AG08396 (cell line): ENCODE data around the gene ZNF90.
"Not testable (repeated sequence)": the region's sequence is repeated elsewhere in the genome, so short reads cannot be mapped to it uniquely, and the experiment has no call there.

Experiments used
- DNase-seq: peaks from one replicate; pipeline ENCODE4 v3.0.0; 2012; ENCODE audit warnings: low spot score, mixed read lengths

The ZNF90 gene

DNA sequence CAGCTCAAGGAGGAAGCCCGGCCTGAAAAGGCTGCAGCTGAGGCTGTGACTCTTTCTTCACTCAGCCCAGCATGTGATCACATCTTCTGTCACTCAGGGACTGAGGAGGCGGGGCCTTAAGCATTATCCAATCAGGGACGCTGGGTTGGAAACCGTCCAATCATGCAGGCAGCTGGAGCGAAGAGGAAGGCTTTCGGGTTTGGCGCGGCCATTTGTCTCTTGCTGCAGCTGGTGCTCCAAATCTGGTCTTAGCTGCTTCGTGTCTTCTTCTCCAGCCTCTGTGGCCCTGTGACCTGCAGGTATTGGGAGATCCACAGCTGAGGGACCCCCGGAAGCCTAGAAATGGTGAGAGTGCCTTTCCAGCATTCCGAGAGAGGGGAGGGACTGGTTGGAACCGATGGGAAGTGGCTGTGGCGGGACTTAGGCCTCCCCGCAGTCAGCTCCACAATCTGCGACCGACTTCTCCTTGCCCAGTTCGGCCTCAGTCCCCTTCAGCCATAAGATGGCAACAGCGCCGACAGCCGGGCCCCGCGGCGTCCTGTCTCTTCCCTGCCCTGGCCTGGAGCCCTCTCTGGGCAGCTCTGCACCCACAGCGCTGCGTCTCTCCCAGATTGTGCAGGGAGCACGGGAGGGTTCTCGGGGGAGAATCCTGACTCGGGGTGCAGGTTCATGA, at the start of gene ZNF90:
ZNF90 (plus strand) TSS at position 210 of the 673 bp plus-strand sequence; CDS start at position 343, 133 bp downstream.
- DNase-seq = peak; percentile 90

GRCh38 chr19:20028611-20029010, 49.2 kb upstream of the ZNF90 start:
- DNase-seq = no peak

DNA sequence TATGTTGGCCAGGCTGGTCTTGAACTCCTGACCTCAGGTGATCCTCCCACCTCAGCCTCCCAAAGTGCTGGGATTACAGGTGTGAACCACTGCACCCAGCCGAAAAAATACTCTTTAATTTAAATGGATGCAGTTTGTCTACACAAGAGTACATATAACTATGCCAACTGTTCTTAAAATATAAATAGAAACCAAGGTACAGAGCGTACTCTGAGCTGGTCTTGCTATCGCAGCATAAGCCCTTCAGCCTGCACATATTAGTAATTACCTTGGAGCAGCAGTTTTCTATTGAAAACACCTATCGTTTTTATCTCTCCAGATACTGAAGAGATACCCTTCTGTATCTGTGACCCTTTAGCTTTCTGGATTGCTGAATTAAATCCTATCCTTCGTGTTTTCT, 41.9 kb upstream of the ZNF90 start:
- no peak for DNase-seq

GRCh38 chr19:20038358-20039202, 39.2 kb upstream of the ZNF90 start:
- no peak for DNase-seq

DNA sequence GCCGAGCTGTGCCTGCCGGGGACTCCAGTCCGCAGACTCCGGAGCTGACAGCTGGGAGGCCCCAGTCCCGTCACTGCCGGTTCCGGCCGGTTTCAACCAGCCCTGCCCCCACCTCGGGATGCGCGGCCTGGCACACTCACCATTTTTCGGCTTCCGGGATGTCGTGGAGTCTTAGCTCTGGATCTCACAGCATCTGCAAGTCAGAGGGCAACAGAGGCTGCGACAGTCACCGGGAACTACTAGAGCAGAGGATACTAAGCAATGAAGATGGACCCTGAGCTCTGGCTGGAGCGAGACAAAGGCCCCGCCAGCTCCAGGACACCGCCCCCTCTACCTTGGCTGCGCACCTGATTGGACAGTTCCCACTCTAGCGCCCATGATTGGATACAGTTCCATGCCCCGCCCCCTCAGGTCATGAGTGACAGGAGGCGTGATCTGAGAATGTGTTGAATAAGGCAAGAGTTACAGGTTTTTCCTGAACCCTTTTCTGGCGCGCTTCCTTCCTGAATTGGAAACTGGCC, 38.5 kb upstream of the ZNF90 start, which contains the start of gene ZNF682:
ZNF682 (minus strand) TSS at position 303 of the 521 bp plus-strand sequence; CDS start at position 143, 160 bp downstream.
- peak; percentile 97 for DNase-seq

DNA sequence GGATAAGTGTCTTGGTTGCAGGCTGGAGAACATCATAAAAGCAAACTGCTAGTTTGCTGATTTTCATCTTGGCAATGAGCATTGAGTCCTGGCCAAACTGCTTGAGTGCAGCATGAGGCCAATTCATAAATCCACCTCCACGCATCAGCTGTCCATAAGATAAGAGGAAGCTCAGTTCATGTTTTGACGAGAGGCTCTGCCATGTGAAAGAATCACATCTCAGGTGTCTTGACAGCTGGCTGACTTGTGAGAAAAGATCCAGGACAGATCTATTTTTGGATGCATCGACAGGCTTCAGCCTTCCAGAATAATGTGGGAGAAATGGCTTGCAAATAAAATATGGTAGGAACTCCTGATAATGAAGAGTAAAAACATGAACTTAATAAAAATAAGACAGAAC, 33.1 kb upstream of the ZNF90 start:
- DNase-seq = no peak

DNA sequence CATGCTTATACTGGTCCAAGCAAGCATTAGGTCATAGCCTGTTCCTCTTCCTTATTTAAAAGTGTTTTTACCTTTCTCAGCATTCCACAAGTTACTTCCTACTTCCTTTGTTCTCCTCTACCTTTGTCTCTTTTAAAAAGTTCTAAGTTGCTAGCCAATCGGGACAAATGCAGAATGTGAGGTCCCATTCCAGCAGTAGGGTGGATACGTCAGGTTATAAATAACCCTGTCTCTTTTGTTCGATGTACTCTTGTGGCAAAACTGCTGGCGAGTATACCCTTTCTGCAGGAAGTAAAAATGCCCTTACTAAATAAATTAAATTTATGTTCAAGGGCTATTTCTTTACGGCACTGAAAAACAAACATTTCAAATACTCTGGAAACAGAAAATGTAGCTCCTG, 32.1 kb upstream of the ZNF90 start:
- not testable (repeated sequence) for DNase-seq

DNA sequence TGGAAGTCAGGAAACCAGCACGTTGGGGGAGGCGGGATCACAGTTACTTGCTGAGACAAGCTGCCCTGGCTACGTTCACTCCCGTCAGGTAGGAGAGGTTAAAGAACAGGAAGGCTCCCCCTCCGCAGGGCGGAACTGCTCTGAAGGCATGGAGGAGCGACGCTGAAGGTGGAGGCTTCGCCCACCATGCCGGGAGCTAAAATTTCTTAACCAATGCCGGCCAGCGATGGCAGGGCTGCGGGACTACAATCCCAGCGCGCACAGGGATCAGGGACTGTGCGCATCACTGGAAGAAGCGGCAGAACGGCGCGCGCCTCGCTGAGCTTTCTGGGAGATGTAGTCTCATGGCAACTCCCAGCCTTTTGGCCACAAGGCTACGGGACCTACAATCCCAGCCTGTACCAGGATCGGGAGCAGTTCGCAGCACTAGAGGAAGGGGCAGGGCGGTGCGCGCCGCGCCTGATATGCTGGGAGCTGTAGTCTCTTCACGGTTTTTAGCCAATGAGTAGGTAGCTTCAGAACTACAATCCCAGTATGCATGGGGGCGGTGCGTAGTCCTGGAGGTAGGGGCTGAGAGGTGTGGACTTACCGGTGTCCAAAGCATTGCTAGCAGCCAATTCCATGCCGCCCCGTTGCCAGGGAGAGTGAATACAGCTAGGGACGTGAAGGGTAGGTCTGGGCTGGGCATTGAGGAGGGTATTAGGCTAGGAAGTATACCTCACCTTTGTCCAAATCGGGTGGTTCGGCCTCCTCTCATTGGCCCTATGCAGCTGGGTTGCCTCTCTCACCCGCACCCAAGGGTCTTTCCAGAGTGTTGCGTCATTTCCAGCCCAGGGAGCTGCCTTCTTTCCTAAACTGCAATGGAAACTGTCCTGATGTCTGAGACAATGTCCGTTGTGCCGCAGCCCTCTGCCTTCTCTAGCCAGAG, 25.7 kb upstream of the ZNF90 start:
- DNase-seq = peak; percentile 86

GRCh38 chr19:20058738-20059137, 19.1 kb upstream of the ZNF90 start:
- not testable (repeated sequence) for DNase-seq

- no peak for DNase-seq
These were observed 17.5 kb upstream of the ZNF90 start for GRCh38 chr19:20060282-20060681.

DNA sequence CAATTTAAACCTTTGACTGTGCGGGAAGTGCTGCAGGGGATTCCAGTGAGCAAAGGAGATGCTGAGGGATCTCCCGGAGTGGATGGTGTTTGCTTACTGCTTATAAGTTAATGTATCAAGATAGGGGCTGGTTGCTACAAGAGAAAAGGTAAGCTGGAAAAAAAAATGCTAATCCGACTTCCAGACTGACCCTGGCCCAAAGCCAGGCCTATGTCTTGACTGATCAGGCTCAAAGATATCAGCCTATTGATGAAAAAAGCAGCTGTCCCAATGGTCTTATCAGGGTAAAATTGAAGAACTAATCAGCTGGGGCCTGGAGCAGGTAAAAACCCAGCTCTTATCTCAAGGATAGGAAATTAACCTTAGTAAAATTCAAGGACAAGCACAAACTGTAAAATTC, 10.9 kb upstream of the ZNF90 start:
- no peak for DNase-seq

DNA sequence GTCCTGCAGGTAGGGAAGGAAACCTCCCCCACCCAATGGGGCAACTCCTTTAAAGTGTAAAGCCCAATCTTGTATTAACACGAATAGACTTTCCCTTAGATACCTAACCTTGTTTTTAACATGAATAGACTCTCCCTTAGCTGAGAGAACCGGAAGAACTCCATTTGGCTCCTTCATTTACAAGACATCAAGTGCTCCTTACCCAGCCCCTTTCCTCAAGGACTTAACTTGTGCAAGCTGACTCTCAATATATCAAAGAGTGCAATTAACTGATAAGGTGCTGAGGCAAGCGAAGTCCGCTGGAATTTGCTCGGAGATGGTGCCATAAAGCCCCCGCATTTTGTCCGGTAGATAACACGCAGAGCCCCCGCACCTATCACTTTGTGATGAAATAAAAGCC, 9.9 kb upstream of the ZNF90 start:
- no peak for DNase-seq

DNA sequence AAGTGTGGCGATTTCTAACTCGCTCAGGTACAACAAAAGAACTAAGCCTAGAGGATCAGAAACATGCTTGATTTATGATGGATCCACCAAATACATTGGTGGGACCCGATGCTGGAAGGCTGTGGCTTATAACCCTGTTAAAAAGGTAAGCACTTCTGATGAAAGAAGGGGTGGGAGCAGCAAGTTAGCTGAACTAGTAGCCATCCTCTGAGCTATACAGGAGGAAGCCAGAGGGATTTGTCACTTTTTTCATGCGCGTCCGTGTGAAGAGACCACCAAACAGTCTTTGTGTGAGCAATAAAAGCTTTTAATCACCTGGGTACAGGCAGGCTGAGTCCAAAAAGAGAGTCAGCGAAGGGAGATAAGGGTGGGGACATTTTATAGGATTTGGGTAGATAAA, 9.2 kb upstream of the ZNF90 start:
- not testable (repeated sequence) for DNase-seq

- no peak for DNase-seq
These were observed 7.1 kb upstream of the ZNF90 start for GRCh38 chr19:20070691-20071090.

- DNase-seq = no peak
These were observed 4.9 kb upstream of the ZNF90 start for GRCh38 chr19:20072936-20073335.

DNA sequence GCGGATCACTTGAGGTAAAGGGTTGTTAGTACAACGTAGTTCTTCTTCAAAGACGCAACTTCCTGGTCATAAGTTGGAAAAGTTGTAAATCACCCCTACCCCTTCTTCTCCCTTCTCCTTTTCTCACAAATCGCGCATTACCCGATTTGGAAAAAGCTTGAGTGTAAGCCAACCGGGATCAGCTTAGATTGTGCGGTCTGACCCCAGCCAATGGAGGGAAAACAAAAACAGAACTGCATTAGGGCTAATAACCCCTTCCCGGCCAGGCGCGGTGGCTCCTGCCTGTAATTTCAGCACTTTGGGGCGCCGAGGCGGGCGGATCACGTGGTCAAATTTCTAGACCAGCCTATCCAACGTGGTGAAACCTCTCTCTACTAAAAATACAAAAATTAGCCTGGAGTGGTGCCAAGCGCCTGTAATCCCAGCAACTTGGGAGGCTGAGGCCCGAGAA, 806 bp downstream of the ZNF90 start:
- DNase-seq = peak; percentile 13

DNA sequence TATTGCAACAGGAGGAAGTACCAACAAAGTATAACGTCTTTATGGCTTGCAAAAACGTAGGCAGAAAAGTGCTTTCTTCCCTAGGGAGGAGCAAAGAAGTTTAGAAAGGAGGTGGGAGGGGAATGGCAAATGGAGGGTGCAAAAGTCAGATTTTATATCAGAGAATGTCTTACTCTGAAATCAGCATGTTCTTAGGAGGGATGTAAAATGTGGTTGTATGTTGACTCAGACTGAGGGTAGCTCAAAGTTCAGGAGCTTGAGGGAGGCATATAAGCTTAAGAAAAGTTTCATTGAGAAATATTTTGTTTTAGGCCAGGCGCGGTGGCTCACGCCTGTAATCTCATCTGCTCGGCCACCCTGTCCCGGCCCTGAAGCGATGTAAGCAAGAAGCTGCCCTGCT, 1.7 kb downstream of the ZNF90 start:
- no peak for DNase-seq

GRCh38 chr19:20080656-20081055, 2.9 kb downstream of the ZNF90 start:
- DNase-seq = no peak

DNA sequence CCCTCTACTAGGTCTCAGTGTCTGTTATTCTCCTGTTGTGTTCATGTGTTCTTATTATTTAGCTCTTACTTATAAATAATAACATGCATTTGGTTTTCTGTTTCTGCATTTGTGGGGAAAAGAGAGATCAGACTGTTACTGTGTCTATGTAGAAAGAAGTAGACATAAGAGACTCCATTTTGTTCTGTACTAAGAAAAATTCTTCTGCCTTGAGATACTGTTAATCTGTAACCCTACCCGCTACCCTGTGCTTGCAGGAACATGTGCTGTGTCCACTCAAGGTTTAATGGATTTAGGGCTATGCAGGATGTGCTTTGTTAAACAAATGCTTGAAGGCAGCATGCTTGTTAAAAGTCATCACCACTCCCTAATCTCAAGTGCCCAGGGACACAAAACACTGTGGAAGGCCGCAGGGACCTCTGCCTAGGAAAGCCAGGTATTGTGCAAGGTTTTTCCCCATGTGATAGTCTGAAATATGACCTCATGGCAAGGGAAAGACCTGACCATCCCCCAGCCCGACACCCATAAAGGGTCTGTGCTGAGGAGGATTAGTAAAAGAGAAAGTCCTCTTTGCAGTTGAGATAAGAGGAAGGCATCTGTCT, 4.5 kb downstream of the ZNF90 start:
- not testable (repeated sequence) for DNase-seq

DNA sequence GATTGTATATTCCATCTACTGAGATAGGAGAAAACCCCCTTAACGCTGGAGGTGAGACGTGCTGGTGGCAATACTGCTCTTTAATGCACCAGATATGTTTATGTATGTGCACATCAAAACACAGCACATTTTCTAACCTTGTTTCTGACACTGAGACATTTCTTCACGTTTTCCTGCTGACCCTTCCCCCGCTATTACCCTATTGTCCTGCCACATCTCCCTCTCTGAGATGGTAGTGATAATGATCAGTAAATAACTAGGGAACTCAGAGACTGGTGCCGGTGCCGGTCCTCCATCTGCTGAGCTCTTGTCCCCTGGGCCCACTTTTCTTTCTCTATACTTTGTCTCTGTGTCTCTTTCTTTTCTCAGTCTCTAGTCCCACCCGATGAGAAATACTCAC, 5.1 kb downstream of the ZNF90 start:
- DNase-seq = not testable (repeated sequence)

- no peak for DNase-seq
These were observed 24.3 kb downstream of the ZNF90 start for GRCh38 chr19:20102097-20102496.
